HG02610 (cell line): ENCODE data around the gene NUDT19.

ENCODE experiments used
- ATAC-seq: cut with Tn5 transposase; IDR thresholded peaks from one replicate; pipeline ENCODE4 v1.9.1; 2021; ENCODE audit warnings: mild to moderate bottlenecking, moderate library complexity; ENCODE audit not compliant: unreplicated experiment

NUDT19 gene

DNA sequence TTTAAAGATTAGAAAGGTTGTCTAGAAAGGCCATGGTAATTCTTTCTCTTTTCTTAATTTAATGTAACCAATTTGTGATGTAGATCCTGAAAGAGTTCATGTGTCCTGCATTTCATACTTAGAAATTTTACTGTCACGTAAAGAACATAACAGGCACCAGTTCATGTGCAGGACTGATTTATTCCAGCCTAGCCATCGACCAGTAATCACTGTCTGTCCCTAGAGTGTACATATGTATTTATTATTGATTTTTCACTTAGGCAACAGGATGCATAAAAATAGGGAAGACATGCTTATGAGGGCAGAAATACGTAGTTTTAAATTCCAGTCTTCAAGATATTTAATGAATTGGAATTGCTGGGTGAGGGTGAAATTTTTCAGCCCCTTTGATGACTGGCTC is 65.6 kb downstream of the NUDT19 start:
- ATAC-seq: no peak
